IPS DF 4.7 (cell line): ENCODE results near the gene RASSF3.

ENCODE experiments used
- DNase-seq: peaks from one replicate; pipeline ENCODE4 v3.0.0-alpha.2; 2013; ENCODE audit warnings: low spot score; ENCODE audit errors: extremely low read depth

RASSF3 gene

DNA sequence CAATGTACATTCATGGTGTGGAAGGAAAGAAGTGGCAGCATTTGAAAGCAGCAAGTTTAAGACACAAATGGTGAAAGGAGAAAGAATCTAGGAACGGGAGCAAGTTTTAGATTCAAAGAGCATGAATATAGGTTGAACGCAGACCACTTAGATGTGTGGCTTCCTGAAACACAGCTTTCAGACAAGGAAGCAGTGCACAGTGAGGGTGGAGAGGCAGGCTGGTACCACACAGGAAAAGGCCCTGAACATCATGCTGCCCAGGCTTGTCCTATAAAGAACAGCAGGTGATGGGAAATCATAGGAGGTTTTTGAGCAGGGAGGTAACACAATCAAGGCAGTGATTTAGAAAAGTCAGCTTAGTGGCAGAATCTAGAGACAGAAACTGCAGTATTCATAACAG is 113.3 kb downstream of the RASSF3 start:
- DNase-seq: no peak

DNA sequence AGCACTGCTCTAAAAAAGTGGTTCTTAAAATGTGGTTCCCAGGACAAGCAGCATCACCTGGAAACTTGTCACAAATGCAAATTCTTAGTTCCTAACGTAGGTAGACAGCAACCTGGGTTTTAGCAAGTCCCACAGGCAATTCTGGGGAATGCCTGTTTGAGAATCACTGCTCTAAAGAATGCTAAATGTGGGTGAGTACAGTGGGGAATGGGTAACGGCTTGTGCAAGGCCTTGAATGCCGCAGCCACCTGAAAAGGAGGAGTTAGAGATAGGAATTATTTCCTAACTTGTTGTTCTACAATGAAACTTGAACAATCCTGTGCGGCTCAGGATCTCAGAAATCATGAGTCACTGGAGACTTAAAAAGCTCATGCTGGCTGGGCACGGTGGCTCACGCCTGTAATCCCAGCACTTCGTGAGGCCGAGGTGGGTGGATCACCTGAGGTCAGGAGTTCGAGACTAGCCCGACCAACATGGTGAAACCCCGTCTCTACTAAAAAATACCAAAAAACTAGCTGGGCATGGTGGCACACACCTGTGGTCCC is 114.0 kb downstream of the RASSF3 start:
- no peak for DNase-seq

DNA sequence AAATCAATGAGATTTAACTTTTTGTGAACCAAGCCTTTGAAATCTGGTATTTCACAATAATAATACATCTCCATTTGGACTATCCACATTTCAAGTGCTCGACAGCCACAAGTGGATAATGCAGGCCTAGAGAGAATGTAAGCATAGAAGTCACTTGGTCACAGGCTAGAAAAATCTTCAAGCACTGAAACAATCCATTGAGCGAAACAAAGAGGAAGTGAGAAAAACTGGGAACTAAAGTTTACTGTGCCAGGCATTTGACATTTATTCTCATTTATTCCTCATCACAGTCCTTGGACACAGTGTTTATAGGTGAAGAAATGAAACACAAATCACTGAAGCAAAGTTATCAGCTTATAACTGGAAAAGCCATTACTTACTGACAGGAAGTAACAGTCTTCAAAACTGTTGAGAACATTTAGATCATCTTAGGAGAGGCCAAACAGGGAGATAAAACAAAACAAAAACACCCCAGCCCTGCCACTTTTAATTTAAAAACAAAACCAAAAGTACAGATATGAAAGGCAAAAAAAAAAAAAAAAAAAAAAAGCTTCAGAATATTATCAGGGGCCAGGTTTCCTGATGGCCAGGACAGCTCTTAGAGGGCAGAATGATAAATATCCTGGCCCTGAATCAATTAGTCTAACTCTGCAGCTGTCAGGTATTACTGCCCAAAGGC is 119.8 kb downstream of the RASSF3 start:
- no peak for DNase-seq

DNA sequence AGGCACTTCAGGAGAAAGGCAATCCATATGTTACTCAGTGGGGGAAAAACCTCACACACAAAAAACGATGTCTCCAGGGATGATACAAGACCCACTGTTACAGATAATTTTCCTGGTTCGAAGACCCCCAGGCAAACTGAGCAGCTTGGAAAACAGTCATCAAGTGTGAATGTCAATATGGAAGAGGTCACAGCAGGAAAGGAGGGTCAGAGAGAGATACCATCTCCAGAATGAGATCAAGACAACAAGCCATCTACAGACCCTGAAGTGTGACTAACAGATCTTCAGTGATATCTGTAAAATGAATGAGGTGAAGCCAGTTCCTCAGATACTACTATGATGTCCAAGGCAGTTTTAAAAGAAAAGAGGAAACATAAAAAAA is 120.3 kb downstream of the RASSF3 start:
- DNase-seq: no peak

DNA sequence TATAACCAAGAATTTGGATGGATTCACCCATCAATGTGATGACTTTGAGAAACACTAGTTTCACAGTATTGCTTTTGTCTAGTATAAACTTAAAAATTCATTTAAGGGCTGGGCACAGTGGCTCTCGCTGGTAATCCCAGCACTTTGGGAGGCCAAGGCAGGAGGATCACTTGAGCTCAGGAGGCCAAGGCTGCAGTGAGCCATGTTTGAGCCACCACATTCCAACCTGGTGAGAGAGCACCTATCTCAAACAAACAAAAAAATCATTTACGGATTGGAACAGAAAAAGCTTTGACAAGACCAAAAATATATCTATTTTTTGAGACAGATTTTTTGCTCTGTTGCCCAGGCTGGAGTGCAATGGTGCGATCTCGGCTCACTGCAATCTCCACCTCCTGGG is 121.4 kb downstream of the RASSF3 start:
- no peak for DNase-seq

DNA sequence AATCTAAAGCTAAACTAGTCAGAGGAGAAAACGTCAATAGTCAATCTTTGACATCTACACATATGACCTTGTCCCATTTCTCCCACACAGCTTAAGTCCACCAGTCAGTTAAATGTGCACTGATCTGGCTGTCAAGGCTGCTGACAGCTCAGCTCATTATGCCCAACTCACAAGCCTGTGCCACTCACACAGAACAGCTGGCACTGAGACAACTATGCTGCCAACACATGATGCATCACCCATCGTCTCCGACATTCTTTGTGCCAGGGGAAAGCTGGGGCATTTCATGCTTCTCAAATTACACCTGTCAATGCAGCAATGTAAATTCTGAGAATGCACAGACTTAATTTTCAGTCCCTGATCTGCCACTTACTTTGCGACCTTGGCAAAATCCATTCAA is 123.6 kb downstream of the RASSF3 start:
- DNase-seq: no peak

DNA sequence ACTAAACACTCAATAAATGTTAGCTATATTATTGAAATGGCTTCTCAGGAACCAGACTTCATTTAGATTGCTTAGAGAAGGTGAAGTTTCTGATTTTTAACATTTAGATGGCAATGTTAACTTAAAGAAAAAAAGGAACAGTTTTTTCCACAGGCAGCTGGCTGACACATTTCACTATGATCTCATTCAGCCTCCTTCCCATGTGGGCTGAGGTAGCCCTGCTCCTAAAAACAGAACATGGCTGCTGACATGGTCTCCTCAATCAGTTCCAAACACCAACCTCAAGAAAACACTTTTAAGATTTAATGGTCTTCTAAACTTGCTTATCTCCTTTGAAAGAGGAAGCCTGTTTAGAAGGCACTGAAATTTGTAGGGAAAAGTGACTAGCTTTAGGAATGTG is 125.1 kb downstream of the RASSF3 start:
- DNase-seq: no peak

DNA sequence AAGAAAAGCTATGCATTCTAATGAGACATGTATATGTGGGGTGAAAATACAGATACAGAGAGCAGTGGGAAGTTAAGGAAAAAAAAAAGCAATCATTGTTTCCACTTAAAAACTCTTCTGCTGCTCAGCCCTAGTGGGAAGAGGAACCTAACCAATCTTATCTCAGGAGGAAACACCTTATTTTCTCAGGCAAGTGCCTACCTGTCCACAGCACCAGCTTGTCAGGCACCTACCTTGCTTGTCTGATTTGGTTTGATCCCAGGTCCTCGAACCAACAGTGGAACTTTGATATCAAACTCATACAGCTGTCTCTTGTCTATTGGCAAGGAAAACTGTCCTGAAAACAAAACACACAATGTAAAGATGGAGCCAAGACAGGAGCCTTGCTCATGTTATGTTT is 126.5 kb downstream of the RASSF3 start:
- no peak for DNase-seq

DNA sequence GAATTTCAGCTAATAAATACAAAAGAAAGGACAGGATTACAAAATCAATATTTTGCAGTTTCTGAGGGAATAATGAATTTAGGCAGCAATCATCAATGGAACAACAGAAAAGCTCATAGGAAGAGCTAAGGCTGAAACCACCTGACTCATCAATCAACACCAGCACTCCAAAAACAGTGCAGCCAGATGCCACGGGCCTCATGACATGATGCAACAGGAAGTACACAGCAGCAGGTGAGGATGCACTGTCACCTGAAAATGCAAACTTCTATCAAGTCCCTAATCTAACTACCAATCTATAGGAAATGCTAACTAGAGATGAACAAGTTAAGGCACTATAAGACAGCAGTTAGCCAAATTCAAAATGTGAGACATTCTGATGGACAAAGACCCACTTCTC is 127.2 kb downstream of the RASSF3 start:
- no peak for DNase-seq

DNA sequence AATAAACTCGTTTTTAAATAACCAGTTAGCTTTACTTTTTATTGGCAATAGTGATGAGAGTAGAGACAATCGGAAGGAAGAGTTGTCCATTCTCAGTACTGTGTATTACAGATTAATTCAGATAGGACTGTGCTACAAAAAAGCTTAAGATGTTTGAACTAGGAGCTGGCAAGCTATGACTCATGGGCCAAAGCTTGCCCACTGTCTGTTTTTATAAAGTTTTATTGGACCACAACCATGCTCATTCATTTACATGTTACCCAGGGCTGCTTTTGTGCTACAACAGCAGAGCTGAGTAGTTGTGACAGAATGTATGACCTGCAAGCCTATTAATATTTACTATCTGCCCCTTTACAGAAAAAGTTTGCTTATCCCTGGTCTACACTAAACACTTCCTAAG is 129.5 kb downstream of the RASSF3 start:
- DNase-seq: no peak

DNA sequence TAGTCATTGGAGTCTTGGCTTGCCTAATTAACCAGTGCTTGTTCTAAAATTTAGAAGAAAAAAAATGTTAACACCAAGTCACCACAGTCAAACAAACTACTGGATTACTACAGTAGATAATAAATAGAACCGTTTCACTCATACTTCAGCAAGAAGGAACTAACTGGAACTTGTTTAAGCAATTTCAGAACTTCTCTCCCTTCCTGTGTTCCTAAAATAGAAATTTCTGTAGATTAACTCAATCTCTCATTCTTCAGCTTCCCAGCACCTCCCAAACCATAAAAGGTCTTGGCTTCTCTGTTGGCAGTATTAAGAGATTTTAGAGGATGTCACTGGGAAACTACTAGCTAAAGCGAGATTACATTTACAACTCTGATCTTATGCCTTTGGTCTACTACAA is 130.4 kb downstream of the RASSF3 start:
- no peak for DNase-seq

DNA sequence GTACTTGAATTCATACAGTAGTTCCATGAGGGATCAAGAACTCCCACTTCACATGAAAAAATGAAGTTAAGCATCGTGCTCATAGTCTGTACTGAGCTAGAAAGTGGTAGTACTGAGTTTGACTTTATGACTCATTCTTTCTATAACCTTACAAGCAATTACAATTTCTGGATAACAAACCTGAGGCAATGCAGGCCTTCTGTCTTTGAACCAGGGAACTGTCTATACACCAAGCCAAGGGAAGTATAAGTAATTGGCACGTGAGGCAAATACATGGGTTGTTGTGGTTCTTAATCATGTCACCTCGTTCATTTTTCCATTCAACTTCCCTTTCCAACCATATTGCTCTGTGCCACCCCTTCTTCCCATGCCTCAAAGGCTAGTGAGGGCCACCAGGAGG is 132.1 kb downstream of the RASSF3 start:
- DNase-seq: no peak

DNA sequence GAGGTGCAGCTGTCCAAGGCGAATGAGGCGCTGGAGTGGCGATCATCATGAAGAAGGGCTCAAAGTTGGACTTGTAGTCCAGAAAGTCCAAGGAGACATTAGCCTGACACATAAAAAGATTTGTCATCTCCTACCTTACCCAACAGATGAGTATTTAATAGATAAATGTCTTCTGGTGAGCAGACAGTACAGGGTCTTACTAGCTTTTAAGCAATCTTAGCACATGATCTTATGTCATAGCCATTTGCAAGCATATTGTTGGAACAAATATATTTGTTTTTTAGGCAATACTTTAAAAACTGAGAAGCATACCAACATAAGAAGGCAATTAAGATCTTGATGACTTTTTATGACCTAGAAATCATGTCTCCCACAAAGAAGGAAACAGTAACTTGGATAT is 132.9 kb downstream of the RASSF3 start:
- DNase-seq: no peak

DNA sequence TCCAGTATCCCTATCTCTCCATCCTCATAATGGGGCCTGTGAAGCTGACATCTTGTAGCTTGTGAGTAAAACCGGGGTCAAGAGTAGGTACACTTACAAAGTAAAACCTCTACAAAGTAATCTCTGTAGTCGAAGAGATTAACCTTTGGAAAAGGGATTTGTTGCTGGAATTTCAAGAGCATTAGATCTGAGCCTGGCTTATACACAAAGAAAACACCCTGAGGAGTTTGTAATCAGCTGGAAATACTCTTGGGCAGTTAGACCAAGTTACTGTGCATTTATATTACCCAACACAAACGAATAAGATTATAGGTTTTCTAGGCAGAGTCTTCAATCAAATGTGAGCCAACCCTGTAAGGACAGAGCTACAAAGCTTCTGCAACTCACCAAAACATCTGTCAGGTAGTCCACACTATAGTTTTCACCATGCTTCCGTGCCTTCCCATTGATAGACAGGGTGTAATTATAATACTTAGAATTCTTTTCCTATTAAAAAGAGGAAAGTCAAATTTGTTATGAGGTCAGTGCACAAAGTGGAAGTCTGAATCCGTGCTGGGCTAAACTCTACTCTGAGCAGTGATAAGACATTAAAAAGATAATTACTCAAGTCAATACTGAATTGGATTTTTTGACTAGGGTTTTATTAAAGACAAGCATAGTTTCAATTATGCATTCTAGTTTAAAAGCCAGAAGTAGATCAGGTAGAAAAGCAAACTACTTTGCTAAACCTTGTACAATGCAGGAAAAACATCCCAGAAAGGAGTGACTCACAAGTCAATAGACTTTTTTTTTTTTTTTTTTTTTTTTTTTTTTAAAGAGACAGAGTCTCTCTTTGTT is 134.3 kb downstream of the RASSF3 start:
- no peak for DNase-seq

DNA sequence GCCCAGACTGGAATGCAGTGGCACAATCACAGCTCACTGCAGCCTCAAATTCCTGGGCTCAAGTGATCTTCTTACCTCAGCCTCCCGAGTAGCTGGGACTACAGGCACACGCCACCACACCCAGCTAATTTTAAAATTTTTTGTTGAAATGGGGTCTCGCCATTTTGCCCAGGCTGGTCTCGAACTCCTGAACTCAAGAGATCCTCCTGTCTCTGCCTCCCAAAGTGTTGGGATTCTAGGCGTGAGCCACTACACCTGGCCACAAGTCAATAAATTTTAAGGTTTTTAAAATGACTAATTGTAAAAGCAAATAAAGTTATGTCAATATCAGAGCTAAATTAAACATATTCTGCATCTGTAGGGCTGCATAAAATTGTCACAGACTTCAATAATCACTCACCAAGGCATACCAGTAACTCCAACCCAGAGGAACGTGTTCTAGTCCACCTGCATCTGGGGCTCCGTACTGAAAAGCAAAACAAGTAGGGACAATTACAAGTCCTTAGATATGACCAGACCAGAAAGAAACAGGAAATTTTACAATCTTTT is 135.0 kb downstream of the RASSF3 start:
- DNase-seq: no peak

DNA sequence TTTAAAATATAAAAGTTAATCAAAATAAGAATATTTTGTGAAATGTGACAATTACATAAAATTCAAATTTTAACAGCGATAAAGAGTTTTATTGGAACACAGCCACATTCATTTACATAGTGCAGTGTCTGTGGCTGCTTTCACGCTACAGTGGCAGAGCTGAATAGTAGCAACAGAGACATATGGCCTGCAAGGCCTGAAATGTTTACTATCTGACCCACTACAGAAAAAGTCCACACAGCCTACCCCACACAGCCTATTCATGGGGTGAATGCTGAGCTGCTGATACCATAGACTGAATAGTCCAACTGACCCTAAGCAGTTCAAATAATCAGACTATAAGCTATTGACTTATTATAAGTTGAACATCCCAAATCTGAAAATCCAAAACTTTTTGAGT is 135.7 kb downstream of the RASSF3 start:
- no peak for DNase-seq

DNA sequence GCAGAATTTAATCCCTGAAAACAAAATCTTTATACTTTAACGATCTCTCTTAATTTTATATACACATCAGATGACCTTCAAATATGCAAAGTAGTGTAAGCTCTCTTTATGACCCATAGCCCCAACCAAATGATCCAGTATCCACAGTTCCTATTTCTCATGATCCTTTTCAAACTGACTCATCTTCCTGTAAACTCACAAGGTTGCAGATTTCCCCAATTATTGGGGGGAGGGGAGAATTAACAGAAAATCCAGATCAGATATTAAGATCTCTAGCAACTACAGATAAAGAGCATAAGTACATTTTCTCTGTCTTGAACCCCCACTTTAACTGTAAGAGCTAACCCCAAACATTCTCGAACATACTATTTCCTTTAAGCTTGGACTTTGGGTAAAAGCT is 136.4 kb downstream of the RASSF3 start:
- DNase-seq: no peak
